GM21576 (cell line): Measurements from ENCODE around the gene ARMC7.

Source experiments
- ATAC-seq: cut with Tn5 transposase; IDR thresholded peaks from one replicate; pipeline ENCODE4 v1.9.1; 2021; ENCODE audit warnings: mild to moderate bottlenecking, moderate library complexity; ENCODE audit not compliant: unreplicated experiment

The ARMC7 gene

DNA sequence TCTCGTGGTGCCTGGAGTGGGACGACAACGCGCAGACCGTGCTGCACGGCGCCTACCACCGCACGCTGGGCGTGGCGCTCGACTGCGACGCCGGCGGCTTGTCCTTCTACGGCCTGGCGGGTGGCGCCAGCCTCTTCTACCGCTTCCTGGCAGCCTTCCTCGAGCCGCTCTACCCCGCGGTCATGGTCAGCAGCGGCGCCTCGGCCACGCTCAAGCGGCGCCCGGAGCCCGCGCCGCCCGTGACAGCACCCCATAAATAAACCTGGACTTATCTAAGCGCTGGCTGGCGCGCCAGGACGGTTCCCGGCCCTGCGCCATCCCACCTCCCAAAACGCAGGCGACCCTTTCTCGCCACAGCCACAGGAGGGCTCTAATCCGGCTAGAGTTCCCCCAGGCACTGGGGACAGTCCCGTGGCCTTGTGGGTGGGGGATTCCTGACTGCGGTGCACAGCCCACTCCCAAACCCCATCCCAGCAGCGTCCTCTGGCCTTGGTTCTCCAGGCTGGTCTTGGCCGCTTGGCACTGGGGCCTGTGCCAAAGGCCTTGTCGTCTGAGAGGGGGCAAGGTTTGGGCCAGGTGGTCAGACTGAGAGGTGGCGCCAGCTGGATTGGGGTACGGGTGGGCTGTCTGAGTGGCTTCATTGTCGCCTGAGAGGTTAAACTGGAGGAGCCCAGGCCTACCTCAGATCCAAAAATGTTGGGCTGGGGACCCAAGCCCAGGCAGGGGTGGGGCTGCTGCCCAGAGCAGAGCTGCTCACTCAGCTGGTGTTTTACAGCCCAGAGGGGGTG is 32.1 kb upstream of the ARMC7 start:
- ATAC-seq = no peak

GRCh38 chr17:75078284-75079022 is 31.3 kb upstream of the ARMC7 start:
- ATAC-seq = no peak

DNA sequence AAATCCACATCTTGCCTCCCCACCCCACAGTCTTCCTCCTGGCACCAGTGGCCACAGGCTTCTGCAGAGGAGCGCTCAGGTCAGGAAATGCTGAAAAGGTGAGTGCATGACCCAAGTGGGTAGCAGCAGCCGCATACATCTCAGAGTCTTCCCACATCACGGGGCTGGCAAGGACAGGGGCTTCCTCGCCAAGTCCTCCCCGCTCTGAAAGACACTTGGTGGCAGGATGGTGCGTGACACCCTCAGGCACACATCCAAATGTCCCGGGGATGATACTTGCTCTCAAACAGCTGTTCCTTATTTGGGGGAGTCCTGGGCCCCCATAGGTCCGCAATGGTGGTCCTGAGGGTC is 30.8 kb upstream of the ARMC7 start:
- no peak for ATAC-seq

DNA sequence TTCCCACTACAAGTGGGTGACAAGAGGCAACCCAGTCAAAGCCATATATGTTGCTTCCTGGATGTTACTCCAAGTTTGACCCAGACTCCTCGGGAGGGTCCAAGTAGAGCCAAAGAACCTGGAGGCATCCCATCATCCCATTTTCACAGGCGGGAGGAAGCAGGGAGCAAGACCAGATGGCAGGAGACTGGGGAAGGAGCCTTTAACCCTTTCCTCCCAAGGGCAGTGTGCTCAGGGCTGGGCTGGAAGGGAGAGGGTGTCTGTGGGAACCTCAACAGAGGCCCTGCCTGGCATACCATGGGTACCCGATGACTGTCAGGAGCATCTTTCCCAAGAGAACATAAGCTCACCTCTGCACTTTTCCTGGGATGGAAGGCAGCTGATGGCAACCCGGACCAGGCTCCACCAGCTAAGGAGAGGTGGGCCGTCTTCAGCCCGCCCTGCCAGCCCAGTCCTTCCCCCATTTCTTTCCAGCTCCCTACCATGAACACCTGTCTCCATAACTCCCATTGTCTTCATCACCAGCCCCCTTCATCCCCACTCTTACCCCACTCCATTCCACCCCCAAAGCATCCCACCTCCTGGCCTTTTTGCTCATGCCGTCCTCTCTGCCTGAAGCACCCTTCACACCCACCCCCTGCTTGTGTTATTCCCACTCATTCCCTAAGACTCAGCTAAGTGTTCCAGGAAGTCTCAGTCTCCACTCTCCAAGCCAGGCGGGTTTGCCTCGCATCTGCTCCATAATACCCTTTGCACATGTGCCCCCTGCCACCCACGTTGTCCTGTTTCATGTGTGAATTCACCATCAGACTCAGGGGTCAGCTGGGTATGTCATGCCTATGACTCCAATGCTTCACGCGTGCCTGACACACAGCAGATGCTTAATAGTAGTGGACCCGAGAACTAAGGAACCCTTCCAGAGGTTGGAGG is 27.9 kb upstream of the ARMC7 start:
- ATAC-seq = no peak

DNA sequence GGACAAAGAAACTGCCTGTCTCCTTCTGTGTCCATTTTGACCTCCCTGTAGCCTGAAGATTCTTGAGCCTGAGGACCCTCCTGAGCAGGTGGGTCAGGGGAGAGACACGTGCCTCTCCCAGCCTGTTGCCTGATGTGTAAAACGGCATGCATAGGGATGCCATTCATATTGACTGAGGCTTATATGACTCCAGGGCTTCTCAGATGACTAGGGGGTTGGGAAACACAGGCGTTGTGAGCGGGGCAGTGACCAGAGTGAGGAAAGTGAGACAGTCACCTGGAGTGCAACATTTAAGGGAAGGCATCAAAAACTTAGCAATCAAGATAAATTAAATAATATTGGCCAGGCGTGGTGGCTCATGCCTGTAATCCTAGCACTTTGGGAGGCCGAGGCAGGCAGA is 27.1 kb upstream of the ARMC7 start:
- no peak for ATAC-seq

DNA sequence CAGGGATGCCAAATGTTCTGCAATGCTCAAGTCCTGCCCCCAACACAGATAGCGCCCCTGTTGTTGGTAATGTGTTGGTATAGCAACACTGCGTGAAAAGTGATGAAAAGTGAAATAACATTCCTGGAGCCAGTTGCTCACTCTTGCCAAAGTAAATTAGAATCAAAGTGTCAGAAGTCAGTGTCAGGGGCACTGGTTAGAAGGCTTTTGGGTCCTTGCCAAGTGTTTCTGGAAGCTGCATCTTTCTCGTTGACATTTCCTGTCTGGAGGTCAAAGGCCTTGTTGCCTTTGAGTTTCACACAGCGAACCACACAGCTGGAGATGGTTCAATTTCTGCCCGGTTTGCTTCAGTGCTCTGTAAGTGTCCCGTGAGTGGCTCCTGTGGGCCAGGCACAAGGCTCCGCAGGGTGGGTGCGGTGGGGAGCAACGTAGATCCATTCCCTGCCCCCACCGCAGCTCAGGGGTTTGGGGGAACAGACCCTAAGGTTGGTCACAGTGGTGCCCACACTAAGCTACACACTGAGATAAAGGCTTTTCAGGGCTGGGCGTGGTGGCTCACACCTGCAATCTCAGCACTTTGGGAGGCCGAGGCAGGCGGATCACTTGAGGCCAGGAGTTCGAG is 25.6 kb upstream of the ARMC7 start:
- no peak for ATAC-seq

DNA sequence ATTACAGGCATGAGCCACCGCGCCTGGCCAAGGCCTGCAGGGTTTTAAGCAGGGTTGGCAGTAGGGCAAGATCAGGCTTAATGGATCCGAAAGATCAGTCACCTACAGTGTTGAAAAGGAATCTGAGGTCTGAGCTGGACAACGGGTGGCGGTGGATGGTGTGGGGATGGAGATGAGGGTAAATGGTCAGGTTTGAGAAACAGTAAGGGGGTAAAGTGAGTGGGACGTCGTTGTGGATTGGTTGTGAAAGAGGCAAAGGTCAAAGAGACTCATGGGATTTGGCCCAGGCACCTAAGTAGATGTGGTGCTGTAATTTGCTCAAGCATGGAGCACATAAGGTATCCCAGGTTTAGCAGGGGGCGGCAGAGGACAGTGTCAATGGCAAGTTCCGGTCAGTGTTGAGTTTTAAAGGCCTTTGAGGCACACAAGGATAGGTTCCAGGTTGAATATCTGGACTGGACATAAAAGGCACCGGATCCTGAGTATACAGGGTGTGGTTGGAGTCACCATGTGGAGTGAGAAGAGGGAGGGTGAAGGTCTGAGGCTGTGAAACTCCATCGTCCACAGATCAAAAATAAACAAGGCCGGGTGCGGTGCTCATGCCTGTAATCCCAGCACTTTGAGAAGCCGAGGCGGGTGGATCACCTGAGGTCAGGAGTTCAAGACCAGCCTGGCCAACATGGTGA is 23.1 kb upstream of the ARMC7 start:
- no peak for ATAC-seq

DNA sequence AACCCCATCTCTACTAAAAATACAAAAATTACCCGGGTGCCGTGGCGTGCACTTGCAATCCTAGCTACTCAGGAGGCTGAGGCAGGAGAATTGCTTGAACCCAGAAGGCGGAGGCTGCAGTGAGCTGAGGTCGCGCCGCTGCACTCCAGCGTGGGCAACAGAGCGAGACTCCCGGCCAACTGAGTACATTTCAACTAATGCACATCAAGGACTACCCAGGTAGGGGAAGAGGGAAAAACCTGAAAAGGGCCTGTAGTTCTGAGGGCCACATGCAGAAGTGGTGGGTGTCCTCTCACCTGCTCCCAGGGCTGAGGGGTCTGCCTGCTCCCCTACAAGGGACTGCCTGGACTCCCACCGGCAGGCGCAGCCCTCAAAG is 22.6 kb upstream of the ARMC7 start:
- ATAC-seq = no peak

DNA sequence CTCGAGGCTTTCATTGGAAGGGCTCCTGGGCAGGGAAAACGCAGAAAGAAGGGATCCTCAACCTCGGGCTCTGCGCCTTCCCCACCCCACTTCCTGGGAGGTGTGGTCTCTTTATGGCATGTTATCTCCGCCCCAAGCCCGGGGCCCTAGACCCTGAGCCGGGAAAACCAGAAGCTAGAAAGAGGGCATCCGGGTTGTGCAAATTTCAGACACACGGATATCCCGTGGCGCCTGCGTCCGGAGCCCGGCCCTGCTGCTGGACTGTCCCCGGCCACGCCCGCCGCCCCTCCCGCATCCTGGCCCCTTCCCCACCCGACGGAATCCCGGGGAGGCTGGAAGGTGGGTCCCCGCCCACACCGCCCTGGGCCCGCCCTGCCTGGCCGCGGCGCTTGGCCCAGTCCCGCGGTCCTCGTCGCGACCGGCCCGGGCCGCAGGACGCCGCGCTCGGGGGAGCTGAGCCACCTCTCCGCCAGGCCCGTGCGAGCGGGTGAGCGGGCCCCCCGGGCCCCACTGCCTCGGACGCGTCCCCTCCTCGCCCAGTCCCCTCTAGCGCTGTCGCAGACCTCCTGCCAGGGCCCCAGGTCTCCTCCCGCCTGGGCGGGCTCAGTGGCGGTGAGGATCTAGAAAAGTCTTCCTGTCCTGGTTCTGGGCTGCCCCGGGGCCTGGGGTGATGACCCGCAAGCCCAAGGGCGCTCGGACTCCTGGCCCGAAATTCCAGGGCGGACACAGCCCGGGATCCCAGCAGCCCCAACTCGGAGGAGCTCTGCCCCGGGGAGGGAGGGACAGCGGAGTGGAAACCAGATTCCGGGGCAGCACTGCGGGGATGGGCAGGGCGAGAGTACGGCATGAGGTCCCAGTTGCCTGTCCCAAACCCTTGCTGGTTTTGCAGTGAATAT is 22.0 kb upstream of the ARMC7 start, which contains the start of gene SLC16A5:
Gene SLC16A5, plus strand, starts transcription at position 397 of the 896 bp plus-strand sequence. CDS start 5,683 bp downstream, outside the sequence.
- no peak for ATAC-seq

GRCh38 chr17:75088465-75089417 is 21.0 kb upstream of the ARMC7 start:
- ATAC-seq = no peak

- ATAC-seq = no peak
These were observed 18.6 kb upstream of the ARMC7 start for GRCh38 chr17:75090871-75091854.

- ATAC-seq = no peak
These were observed 17.9 kb upstream of the ARMC7 start for GRCh38 chr17:75091855-75092327.

- no peak for ATAC-seq
These were observed 16.1 kb upstream of the ARMC7 start for GRCh38 chr17:75093548-75094158.

DNA sequence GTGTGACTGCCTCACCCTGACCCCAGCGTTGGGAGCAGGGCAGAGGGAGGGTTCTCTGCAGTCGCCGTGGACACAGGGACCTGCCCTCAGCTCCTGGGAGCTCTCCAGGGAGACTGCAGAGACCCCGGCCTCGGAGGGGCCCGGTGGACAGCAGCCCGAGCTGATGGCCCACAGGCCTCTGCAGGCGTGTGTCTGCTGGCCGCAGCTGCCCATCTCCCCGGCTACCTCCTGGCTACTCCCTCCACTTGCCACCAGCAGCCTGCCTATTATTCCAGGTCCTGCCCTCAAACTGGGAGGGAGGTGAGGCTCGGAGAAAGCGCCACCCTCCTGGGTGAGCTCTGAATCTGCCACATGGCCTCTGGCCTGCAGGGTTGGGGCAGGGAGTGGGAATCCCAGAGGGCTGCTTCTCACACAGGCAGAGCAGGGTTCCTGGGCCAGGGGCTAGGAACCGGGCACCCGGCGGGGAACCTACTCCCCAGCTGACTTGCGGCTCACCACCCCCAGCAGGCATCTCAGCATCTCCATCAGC is 14.8 kb upstream of the ARMC7 start:
- ATAC-seq = no peak

- ATAC-seq = no peak
These were observed 13.6 kb upstream of the ARMC7 start for GRCh38 chr17:75096082-75096625.

DNA sequence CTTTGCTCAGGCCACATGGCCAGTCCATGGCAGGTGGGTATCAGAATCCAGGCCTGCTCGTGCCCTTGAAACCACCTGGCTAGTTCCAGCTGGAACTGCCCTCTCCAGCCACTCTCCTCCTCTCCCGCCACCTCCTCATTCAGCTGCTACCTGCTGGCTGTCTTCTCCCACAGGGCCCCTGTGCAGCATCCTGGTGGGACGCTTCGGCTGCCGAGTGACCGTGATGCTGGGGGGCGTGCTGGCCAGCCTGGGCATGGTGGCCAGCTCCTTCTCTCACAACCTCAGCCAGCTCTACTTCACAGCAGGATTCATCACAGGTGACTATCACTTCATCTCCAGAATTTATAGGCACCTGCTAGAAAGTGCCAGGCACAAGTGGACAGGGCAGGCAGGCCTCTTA is 11.9 kb upstream of the ARMC7 start:
- no peak for ATAC-seq
